ENCODE results near the gene LYPD6B.
"Not testable (repeated sequence)": the region's sequence is repeated elsewhere in the genome, so short reads cannot be mapped to it uniquely, and the experiment has no call there.

LYPD6B gene

GRCh38 chr2:149188291-149188690 is 149.8 kb downstream of the LYPD6B start:
- in situ Hi-C loops (cut with MboI; ENCODE audit: low sequenced_read_pairs), result no loop called here

- in situ Hi-C loops (cut with MboI; ENCODE audit: low sequenced_read_pairs), result no loop called here
Measured at GRCh38 chr2:149189769-149190168, 151.3 kb downstream of the LYPD6B start.

- in situ Hi-C loops (cut with MboI; ENCODE audit: low sequenced_read_pairs), result no loop called here
Measured at GRCh38 chr2:149191915-149192314, 153.4 kb downstream of the LYPD6B start.

GRCh38 chr2:149192427-149192826 is 153.9 kb downstream of the LYPD6B start:
- in situ Hi-C loops (cut with MboI; ENCODE audit: low sequenced_read_pairs), result no loop called here

DNA sequence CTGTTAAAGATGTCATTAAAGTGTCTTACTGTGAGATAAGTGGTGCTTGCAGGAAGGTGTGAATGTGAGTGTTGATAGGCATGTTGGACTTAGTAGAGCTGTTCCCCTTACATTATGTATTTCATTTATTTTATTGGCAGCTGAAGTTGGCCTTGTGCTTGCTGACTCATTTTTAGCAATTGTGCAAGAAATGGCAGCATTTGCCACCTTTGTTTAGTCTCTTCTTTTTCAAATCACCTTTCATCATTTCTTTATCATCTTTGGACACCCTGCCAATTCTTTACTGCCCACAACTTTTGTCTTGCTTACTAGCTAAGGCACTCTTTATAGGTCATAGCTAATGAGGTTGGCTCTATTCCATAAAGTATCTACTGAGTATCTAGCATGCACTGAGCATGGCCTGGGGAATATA is 161.6 kb downstream of the LYPD6B start:
- in situ Hi-C loops (cut with MboI; ENCODE audit: low sequenced_read_pairs), result no loop called here

GRCh38 chr2:149204686-149205085 is 166.2 kb downstream of the LYPD6B start:
- in situ Hi-C loops (cut with MboI; ENCODE audit: low sequenced_read_pairs), result no loop called here

DNA sequence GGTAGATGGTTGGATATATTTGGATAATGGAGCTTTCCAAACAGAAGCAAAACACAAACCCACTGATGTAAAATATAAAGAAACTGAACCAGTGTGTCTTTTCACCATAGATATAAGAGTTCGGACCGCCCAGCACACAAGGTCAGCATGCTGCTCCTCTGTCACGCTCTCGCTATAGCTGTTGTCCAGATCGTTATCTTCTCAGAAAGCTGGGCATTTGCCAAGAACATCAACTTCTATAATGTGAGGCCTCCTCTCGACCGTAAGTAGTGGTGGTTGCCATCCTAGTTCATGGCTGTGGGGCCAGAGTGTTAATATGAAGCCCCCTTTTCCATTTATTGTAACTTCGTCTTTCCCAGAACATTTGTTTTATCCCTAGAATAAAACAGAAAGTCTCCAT is 166.6 kb downstream of the LYPD6B start:
- in situ Hi-C loops (cut with MboI; ENCODE audit: low sequenced_read_pairs), result no loop called here

DNA sequence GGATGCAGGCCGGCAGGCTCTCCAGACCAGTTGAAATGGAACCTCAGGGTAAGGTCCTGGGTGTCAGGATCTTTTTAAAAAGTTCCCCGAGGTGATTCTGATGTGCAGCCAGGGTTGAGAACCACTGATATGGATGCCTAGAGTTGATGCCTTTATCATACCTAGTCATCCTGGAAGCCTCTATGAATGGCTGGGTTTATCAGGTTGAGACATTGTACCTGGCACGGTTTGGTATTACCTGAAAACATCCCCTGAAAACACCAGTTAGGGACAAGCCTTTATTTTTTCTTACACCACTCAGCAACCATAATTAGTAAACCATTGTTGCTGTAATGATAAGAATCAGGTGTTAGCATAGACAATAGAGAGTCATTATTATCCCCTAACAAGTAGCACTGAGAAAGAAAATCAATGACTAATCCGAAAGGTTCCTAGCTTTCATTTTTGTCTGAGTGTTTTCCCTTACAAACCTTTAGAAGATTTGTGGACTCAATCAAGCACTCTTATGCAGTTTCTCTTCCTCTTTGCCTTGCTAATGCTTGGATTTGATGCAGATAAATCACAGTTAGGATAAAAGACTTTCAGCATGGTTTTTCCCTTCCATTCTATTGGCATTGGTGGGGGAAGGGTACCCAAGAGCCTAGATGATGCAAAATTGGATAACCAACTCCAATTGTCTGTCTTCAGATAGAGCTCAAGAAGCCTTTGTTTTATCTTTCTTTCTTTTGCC is 175.4 kb downstream of the LYPD6B start:
- in situ Hi-C loops (cut with MboI; ENCODE audit: low sequenced_read_pairs), result no loop called here

GRCh38 chr2:149218497-149218896 is 180.0 kb downstream of the LYPD6B start:
- in situ Hi-C loops (cut with MboI; ENCODE audit: low sequenced_read_pairs), result no loop called here

GRCh38 chr2:149219856-149220255 is 181.4 kb downstream of the LYPD6B start:
- in situ Hi-C loops (cut with MboI; ENCODE audit: low sequenced_read_pairs), result no loop called here

DNA sequence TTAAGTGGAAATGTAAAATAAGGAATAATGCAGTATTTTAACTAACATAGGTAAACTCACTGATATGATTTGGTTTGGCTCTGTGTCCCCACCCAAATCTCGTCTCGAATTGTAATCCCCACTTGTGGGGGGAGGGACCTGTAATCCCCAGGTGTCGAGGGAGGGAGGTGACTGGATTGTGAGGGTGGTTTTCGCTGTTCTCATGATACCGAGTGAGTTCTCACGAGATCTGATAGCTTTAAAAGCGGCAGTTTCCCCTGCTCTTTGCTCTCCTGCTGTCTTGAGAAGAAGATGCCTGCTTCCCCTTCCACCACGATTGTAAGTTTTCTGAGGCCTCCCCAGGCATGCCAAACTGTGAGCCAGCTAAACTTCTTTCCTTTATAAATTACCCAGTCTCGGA is 182.5 kb downstream of the LYPD6B start:
- in situ Hi-C loops (cut with MboI; ENCODE audit: low sequenced_read_pairs), result no loop called here

- in situ Hi-C loops (cut with MboI; ENCODE audit: low sequenced_read_pairs), result no loop called here
Measured at GRCh38 chr2:149221898-149222297, 183.4 kb downstream of the LYPD6B start.

- in situ Hi-C loops (cut with MboI; ENCODE audit: low sequenced_read_pairs), result no loop called here
Measured at GRCh38 chr2:149223472-149224095, 185.1 kb downstream of the LYPD6B start.

GRCh38 chr2:149224543-149224942 is 186.0 kb downstream of the LYPD6B start:
- in situ Hi-C loops (cut with MboI; ENCODE audit: low sequenced_read_pairs), result no loop called here

- in situ Hi-C loops (cut with MboI; ENCODE audit: low sequenced_read_pairs), result no loop called here
Measured at GRCh38 chr2:149225446-149225845, 186.9 kb downstream of the LYPD6B start.

DNA sequence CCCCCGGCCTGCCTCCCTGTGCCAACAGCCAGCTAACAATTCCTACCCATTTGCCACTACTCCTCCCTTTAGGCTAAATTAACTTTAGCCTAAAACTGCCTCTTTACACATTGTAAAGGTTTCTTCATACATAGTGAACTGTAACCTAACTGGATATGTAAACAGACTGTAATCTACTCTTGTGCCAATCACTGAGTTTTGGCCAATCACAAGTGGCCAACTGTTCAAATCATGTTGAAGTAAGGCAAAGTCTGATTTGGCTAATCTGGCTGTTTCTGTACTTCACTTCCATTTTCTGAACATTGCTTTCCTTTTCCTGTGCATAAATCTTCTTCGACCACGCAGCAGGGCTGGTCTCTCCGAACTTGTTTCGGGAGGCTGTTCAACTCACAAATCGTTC is 188.3 kb downstream of the LYPD6B start:
- in situ Hi-C loops (cut with MboI; ENCODE audit: low sequenced_read_pairs), result no loop called here

DNA sequence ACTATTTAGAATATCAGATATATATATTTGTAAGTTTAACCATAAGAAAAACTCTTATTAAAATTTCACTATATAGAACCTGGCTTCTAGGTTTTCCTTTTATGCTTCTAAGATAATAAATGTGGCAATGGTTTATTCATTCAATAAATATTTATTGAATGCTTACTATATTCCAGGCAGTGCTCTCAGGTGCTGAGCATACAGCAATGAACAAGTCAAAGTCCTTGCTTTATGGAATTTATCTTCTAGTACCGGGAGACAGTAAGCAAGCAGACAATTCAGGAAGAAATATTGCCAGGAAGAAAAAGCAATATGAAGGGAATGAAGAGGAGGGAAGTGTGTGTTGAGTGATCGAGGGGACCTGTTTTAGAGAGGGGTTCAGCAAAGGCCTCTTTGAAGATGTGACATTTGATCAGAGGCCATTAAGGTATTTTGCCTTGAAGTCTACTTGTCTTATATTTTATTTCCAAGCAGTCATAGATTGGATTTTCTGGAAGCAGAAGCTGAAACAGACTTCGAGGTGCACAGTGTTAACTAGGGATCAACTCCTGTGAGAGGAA is 197.4 kb downstream of the LYPD6B start:
- in situ Hi-C loops (cut with MboI; ENCODE audit: low sequenced_read_pairs), result no loop called here

- in situ Hi-C loops (cut with MboI; ENCODE audit: low sequenced_read_pairs), result no loop called here
Measured at GRCh38 chr2:149236410-149236809, 197.9 kb downstream of the LYPD6B start.

GRCh38 chr2:149246186-149246585 is 207.7 kb downstream of the LYPD6B start:
- in situ Hi-C loops (cut with MboI; ENCODE audit: low sequenced_read_pairs), result no loop called here

DNA sequence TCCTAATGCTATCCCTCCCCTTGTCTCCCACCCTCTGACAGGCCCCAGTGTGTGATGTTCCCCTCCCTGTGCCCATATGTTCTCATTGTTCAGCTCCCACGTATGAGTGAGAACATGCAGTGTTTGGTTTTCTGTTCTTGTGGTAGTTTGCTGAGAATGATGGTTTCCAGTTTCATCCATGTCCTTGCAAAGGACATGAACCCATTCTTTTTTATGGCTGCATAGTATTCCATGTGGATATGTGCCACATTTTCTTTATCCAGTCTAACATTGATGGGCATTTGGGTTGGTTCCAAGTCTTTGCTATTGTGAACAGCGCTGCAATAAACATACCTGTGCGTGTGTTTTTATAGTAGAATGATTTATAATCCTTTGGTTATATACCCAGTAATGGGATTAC is 212.9 kb downstream of the LYPD6B start:
- in situ Hi-C loops (cut with MboI; ENCODE audit: low sequenced_read_pairs), result not testable (repeated sequence)

DNA sequence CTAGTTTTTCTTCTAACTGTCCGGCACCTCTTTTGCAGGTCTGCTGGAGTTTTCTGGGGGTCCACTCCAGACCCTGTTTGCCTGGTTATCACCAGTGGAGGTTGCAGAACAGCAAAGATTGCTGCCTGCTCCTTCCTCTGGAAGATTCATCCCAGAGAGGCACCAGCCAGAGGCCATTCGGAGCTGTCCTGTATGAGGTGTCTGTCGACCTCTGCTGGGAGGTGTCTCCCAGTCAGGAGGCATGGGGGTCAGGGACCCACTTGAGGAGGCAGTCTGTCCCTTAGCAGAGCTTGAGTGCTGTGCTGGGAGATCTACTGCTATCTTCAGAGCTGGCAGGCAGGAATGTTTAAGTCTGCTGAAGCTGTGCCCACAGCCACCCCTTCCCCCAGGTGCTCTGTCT is 218.4 kb downstream of the LYPD6B start:
- in situ Hi-C loops (cut with MboI; ENCODE audit: low sequenced_read_pairs), result not testable (repeated sequence)

GRCh38 chr2:149258531-149258930 is 220.0 kb downstream of the LYPD6B start:
- in situ Hi-C loops (cut with MboI; ENCODE audit: low sequenced_read_pairs), result no loop called here
